ENCODE data around the gene SNAI3.

The SNAI3 gene

GRCh38 chr16:88686439-88687253, at the start of gene SNAI3:
Gene SNAI3 (minus strand): TSS chr16:88686507. CDS start chr16:88686406, 101 bp downstream.
- Mint-ChIP-seq H3K27me3 (no peaks in the 10 kb centered on the region), H3K9me3 (no peaks in the 10 kb centered on the region), H3K27ac (no peak within 1 kb of the TSS), H3K4me1 (peaks cover 78% of the 10 kb centered on the region), H3K4me3 (peak within 1 kb of the TSS; percentile 80 to 82)
- ATAC-seq (peak; percentile 79), DNase-seq (peak; percentile 78 to 79)

- ATAC-seq, result no peak
Measured at GRCh38 chr16:88736088-88736487, 49.8 kb upstream of the SNAI3 start.

GRCh38 chr16:88735616-88736015, 49.3 kb upstream of the SNAI3 start:
- H3K9me3 Mint-ChIP-seq, result no peaks in the 10 kb centered on the region
- DNase-seq (no peak), ATAC-seq (no peak)
- no peak overlapping the region for H3K4me3 Mint-ChIP-seq
- H3K4me1 Mint-ChIP-seq, result peaks cover 17% of the 10 kb centered on the region
- no peak overlapping the region for H3K27ac Mint-ChIP-seq
- no peaks in the 10 kb centered on the region for H3K27me3 Mint-ChIP-seq

More at GRCh38 chr16:88736088-88736487, 49.8 kb upstream of the SNAI3 start:
- no peak for DNase-seq
- Mint-ChIP-seq H3K4me1 (peaks cover 15% of the 10 kb centered on the region), H3K9me3 (no peaks in the 10 kb centered on the region), H3K4me3 (no peak overlapping the region), H3K27me3 (no peaks in the 10 kb centered on the region), H3K27ac (no peak overlapping the region)

- peak overlapping the region in 1 of 2 donors; percentile 54 for H3K27ac Mint-ChIP-seq
- peaks cover 17% of the 10 kb centered on the region for H3K4me1 Mint-ChIP-seq
- ATAC-seq, result no peak
- H3K4me3 Mint-ChIP-seq, result no peak overlapping the region
- DNase-seq, result no peak
- no peaks in the 10 kb centered on the region for H3K27me3 Mint-ChIP-seq
- no peaks in the 10 kb centered on the region for H3K9me3 Mint-ChIP-seq
Measured at GRCh38 chr16:88735121-88735520, 48.8 kb upstream of the SNAI3 start.

- H3K4me3 Mint-ChIP-seq, result no peak overlapping the region
- no peaks in the 10 kb centered on the region for H3K9me3 Mint-ChIP-seq
- ATAC-seq, result no peak
- DNase-seq, result no peak
- H3K4me1 Mint-ChIP-seq, result peaks cover 17% of the 10 kb centered on the region
- H3K27me3 Mint-ChIP-seq, result no peaks in the 10 kb centered on the region
- H3K27ac Mint-ChIP-seq, result no peak overlapping the region
Measured at GRCh38 chr16:88734361-88734728, 48.0 kb upstream of the SNAI3 start.

GRCh38 chr16:88733630-88734360, 47.5 kb upstream of the SNAI3 start:
- no peak for ATAC-seq
- no peaks in the 10 kb centered on the region for H3K27me3 Mint-ChIP-seq

GRCh38 chr16:88732961-88733294, 46.6 kb upstream of the SNAI3 start:
- Mint-ChIP-seq H3K27ac (peak overlapping the region in 1 of 2 donors; percentile 42), H3K9me3 (no peaks in the 10 kb centered on the region)

More at GRCh38 chr16:88733630-88734360, 47.5 kb upstream of the SNAI3 start:
- Mint-ChIP-seq H3K4me1 (peaks cover 17% of the 10 kb centered on the region), H3K4me3 (no peak overlapping the region), H3K27ac (no peak overlapping the region), H3K9me3 (no peaks in the 10 kb centered on the region)
- DNase-seq, result no peak

GRCh38 chr16:88732172-88732960, 46.1 kb upstream of the SNAI3 start:
- Mint-ChIP-seq H3K27me3 (no peaks in the 10 kb centered on the region), H3K27ac (peak overlapping the region in 1 of 2 donors; percentile 42), H3K9me3 (no peaks in the 10 kb centered on the region), H3K4me1 (peaks cover 8% of the 10 kb centered on the region), H3K4me3 (no peak overlapping the region)
- ATAC-seq, result peak; percentile 16
- DNase-seq, result no peak

More at GRCh38 chr16:88732961-88733294, 46.6 kb upstream of the SNAI3 start:
- Mint-ChIP-seq H3K4me1 (peaks cover 14% of the 10 kb centered on the region), H3K27me3 (no peaks in the 10 kb centered on the region), H3K4me3 (no peak overlapping the region)
- ATAC-seq (no peak), DNase-seq (no peak)

GRCh38 chr16:88731699-88732098, 45.4 kb upstream of the SNAI3 start:
- no peak for DNase-seq
- Mint-ChIP-seq H3K9me3 (no peaks in the 10 kb centered on the region), H3K4me1 (peaks cover 8% of the 10 kb centered on the region), H3K27ac (no peak overlapping the region), H3K4me3 (no peak overlapping the region), H3K27me3 (no peaks in the 10 kb centered on the region)
- ATAC-seq, result peak; percentile 39

- no peak overlapping the region for H3K4me3 Mint-ChIP-seq
- peaks cover 8% of the 10 kb centered on the region for H3K4me1 Mint-ChIP-seq
- H3K27ac Mint-ChIP-seq, result peak overlapping the region; percentile 81 to 89
- no peaks in the 10 kb centered on the region for H3K27me3 Mint-ChIP-seq
- ATAC-seq (no peak), DNase-seq (no peak)
- no peaks in the 10 kb centered on the region for H3K9me3 Mint-ChIP-seq
Measured at GRCh38 chr16:88730632-88731607, 44.6 kb upstream of the SNAI3 start.

GRCh38 chr16:88727871-88728270, 41.6 kb upstream of the SNAI3 start:
- Mint-ChIP-seq H3K27ac (no peak overlapping the region), H3K9me3 (no peaks in the 10 kb centered on the region), H3K27me3 (no peaks in the 10 kb centered on the region), H3K4me3 (no peak overlapping the region), H3K4me1 (peaks cover 8% of the 10 kb centered on the region)
- ATAC-seq, result no peak
- DNase-seq, result no peak

- DNase-seq, result no peak
- Mint-ChIP-seq H3K27me3 (no peaks in the 10 kb centered on the region), H3K4me1 (peaks cover 8% of the 10 kb centered on the region), H3K9me3 (no peaks in the 10 kb centered on the region), H3K27ac (no peak overlapping the region), H3K4me3 (no peak overlapping the region)
- ATAC-seq, result no peak
Measured at GRCh38 chr16:88726981-88727380, 40.7 kb upstream of the SNAI3 start.

- no peak for ATAC-seq
- Mint-ChIP-seq H3K4me3 (no peak overlapping the region), H3K27ac (no peak overlapping the region), H3K9me3 (no peaks in the 10 kb centered on the region), H3K27me3 (no peaks in the 10 kb centered on the region), H3K4me1 (peaks cover 5% of the 10 kb centered on the region)
- no peak for DNase-seq
Measured at GRCh38 chr16:88726408-88726749, 40.1 kb upstream of the SNAI3 start.

- Mint-ChIP-seq H3K27ac (no peak overlapping the region), H3K9me3 (no peaks in the 10 kb centered on the region), H3K4me1 (no peaks in the 10 kb centered on the region), H3K27me3 (no peaks in the 10 kb centered on the region), H3K4me3 (no peak overlapping the region)
- DNase-seq (no peak), ATAC-seq (no peak)
Measured at GRCh38 chr16:88725609-88726407, 39.5 kb upstream of the SNAI3 start.
